IPS DF 19.7 (cell line): ENCODE data around the gene ACYP1.
"Not testable (repeated sequence)": the region's sequence is repeated elsewhere in the genome, so short reads cannot be mapped to it uniquely, and the experiment has no call there.

Source experiments
- DNase-seq: peaks from one replicate; pipeline ENCODE4 v3.0.0-alpha.2; 2013; ENCODE audit warnings: low read depth, low spot score

Gene ACYP1

DNA sequence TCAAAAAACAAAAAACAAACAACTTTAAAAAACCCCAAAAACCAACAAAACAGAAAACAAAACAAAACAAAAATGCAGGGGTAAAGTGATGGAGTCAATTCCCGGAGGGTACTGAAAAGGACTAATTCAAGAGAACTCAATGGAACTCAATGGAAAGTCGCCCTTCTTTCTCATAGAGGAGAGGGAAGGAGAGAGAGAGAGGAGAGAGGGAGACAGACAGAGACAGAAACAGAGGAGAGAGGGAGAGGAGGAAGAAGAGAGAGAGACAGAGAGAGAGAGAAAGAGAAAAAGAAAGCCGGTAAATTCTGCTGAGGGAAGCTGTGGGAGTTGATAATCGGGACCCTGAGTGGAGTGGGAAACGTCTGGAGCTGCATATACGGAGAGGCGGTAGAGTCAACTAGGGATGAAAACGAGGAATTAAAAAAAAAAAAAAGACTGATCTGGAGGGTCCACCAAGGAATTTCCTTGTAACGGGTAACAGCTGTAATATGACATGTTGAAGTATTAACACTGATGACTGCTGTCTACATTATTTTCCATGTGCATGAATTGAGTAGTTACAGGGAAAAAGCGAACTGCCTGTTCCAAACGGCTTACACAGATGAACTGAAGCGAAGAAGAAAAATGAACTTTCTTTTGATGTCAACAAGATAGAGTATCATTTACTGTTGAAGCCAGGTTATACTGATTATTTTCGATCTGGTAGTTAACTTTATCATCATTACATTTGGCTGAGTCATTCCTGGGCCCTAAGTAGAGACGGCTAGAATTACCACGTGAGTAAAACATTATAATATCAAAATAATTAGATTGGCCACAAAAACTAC is 4.7 kb upstream of the ACYP1 start:
- DNase-seq, result no peak

DNA sequence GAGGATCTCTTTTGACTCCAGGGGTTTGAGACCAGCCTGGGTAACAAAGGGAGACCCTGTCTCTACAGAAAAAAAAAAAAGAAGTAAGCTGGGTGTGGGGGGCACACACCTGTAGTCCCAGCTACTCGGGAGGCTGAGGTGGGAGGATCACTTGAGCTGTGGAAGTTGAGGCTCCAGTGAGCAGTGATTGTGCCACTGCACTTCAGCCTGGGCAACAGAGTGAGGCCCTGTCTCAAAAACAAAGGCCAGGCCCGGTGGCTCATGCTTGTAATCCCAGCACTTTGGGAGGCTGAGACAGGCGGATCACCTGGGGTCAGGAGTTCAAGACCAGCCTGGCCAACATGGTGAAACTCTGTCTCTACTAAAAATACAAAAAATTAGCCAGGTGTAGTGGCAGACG is 3.9 kb upstream of the ACYP1 start:
- DNase-seq, result not testable (repeated sequence)

DNA sequence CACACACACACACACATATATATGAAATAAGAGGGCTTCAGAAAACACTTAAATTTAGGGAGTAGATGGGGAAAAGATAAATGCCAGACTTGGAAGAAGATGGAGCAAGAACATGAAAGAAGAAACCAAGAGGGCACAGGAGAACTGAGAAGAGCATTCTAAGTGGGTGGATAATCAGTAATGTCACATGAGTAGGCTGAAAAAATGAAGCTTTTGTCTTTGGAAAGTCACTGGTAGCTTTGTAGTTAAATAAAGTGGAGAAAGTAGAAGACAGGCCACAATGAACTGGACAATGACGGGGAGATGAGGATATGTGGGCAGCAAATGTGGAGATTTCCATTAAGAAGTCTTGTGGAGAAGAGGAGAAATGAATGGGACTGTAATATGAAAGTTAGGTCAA is 3.4 kb upstream of the ACYP1 start:
- no peak for DNase-seq

DNA sequence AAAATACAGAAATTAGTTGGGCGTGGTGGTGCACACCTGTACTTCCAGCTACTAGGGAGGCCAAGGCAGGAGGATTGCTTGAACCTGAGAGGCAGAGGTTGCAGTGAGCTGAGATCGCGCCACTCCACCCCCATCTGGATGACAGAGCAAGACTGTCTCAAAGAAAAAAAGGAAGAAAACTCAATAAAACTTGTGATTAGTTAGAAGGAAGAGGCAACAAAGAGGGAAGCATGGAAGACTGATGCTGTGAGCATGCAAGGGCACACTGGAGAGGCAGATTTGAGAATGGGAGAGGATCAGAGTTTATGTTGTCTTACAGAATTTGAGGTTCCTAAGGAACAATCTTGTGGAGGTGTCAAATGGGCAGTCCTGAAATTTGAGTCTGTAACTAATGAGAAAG is 2.9 kb upstream of the ACYP1 start:
- DNase-seq, result no peak

DNA sequence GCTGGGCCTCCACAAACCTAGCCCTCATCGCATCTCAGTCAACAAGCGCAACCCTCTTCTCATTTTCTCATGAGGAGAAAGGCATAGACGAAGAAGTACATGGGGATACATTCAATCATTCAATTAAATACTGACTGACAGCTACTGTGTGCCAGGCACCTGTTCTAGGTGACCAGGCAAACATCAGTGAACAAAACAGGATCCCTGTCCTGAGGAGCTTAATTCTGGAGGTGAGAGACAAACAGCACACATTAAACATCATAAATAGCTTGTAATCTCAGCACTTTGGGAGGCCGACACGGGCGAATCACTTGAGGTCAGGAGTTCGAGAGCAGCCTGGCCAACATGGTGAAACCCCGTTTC is 362 bp upstream of the ACYP1 start:
- no peak for DNase-seq

DNA sequence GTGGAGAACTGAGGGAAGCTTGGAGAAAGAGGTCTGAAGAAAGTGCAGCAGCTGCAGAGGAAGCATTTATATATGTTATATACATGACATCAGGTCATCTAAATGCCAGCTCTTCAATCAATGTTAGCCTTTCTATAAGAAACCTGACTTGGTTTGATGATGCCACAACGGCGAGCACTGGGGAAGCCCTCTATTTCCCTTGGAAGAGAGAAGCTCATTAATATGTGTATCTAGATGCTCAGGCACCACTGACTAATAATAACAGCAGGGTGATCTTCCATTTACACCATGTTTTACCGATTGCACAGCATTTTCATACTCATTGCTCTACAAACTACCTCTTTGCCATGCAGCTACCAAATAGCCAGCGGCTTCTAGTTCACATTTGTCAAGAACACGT is 811 bp downstream of the ACYP1 start:
- DNase-seq, result no peak

DNA sequence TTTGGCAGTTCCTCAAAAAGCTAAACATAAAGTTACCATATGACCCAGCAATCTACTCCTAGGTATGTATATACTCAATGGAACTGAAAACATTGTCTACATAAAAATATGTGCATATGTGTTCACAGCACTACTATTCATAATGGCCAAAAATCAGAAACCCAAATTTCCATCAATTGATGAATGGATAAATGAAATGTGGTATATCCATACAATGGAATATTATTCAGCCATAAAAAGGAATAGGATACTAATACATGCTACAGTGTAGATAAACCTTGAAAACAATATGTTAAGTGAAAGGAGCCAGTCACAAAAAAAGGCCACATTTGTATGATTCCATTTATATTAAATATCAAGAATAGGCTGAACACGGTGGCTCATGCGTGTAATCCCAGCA is 3.4 kb downstream of the ACYP1 start:
- DNase-seq, result no peak

DNA sequence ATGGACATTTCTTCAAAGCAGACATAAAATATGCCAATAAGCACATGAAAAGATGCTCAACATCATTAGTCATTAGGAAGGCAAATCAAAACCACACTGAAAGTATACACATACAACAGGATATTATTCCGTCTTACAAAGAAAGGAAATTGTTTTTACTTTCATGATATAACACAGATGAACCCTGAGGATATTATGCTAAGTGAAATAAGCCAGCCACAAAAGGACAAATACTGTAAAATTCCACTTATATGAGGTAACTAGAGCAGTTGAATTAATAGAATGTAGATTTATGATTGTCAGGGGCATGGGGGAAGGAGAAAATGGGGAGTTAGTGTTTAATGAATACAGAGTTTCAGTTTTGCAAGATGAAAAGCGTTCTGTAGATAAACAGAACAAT is 4.2 kb downstream of the ACYP1 start:
- DNase-seq, result no peak

DNA sequence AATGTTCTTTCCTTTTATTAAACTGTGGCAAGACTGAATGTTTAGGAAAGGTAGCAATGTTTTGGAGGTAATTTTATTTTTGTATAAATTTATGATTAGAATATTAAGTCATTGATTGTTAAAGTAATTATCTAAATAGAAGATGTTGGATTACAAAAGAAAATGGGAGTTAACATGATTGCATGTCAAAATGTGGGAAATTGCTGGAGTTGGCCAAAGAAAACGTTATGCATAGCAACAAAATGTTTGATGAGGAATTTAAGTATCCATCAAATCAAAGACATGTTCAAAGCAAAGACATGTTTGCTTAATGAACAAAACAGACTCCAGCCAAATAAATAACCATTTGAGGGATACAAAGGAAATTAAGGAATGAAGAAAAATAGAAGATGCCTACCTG is 9.4 kb downstream of the ACYP1 start:
- DNase-seq, result no peak

DNA sequence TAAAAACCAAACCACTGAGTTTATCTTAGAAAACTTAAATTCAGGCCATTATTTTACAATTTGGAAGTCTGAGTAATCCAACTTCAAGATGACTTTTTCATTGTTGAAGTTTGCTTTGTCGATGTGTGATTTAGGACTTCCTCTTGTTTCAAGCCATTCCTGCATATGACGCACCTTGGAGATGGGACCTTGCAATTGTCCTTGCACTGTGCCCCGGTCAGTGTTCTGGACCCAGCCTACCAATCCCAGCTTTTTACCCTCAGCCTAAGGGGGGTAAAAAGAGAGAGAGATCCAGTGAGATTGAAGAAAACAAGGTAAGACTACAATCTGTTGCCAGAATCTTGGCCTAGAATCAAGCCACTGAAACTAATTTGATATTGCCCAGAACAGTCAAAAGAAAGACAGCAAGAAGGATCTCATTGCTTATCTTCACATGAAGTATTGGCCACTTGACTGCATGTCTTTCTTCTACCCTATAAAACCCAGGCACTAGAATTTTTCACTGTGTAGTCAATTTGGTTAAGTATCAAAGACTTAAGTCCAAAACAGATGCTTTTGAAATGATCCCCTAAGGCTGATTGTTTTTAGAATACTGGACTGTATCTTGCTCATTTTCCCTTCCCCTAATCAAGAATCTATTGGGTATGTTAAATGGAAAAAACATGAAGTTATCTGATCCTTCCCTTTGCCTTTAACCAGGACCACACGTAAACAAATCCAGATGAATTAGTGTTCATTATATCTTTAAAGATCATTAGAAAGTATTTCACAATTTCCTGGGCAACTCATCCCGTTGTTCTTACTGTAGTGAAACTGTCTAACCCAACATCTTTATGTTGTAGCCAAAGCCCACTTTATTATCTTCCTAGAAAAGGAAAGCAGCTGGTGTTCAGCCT is 10.2 kb downstream of the ACYP1 start:
- DNase-seq, result no peak

DNA sequence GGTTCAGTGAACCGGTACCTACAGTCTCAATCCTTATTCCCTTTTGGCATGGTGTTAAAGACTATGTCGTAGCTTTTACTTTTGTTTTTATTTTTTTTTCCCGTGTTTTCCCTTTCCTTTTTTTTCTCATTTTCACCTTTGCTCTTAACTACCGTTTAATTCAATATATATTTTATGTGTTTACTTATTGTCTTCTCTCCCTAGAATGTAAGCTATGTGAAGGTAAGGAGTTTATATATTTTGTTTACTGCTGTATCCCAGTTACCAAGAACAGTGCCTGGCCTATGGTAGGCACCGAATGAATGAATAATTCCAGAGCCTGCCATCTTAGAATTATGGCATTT is 12.3 kb downstream of the ACYP1 start:
- DNase-seq, result no peak

DNA sequence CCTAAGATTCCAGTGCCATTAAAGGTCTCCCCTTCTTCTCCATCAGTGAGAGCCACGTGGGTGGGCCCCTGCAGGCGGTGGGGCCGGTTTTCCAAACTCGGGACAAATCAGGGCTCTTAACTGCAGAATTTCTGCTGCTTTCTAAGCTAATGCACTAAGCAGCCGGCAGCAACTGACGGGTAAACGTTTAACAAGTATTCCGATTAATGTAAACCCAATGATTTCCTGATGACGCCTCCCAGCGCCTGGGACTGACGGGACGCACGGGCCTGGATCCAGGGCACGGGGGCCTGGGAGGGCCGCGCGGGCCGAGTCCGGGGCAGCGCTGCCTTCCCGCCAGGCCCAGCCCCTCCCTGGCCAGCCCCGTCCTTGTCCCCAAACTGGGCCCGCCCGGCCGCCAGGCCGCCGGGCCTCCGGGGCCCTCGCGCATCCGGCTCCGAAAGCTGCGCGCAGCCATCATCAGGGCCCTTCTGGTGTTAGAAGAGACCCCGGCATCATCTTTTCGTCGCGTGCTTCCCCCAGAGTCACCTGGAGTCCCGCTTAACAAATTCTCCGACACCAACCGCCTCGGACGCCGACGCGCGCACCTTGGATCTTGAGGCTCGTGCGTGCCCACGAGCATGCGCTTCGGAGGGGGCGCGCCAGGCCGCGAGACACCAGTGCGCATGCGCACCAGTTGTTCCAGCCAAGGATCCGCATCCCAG is 12.8 kb downstream of the ACYP1 start, which contains the start of gene MLH3:
Gene MLH3 (minus strand): TSS at position 616 of the 704 bp plus-strand sequence. CDS start 1,812 bp downstream, outside the sequence.
- DNase-seq, result peak; percentile 77

DNA sequence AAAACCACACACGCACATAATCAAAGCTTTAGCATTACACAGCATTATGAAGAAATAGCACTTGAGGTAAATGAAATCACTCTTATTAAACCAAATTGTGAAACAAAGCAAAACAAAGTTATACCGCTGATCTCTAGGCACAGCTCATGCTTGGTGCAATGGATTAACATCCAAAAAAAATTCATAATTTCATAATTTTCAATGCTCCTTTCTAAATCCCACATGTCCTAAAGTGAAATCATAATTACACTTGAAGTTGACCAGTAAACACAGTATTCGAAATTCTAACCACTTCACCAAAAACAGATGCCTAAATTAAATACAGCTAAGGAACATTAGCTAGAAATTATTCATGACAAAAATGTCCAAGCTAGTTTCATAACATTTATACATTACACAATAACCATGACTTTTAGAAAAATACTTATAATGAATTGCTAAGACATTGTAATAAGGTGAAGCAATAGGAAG is 14.1 kb downstream of the ACYP1 start:
- DNase-seq, result no peak

DNA sequence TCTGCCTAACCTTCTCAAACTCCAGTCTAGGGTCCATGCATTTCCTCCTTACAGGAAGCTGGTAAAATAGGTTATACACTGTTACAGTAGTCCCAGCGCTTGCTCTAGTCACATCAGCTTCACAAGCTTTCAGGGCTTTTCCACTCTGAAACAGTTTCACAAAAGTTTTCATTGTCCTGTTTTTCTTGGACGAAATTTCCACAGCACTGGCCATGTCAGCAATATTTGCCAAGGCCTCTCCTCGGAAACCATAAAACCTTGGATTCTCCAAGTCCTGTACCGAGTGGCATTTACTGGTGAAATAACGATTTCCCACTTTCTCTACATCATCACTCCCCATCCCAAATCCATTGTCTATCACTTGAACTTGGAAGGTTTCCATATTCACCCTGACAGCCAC is 14.7 kb downstream of the ACYP1 start:
- no peak for DNase-seq

DNA sequence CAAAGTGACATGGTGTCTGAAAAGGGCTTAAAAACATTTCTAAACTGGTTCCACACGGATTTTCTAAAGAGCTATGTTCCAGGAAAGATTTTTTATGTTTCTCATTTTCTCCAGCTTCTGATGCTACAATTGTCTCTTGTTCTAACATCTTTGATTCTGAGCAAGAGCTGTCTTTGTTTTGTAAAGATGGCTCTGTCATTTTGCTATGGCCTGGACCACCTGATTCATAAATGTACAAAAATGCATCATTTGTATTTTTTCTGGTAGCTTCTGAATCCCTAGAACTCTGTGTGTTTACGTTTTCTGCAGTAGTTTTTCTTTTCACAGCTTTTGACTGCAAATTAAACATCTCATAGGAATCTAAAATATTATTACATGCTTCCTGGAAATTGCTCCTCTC is 15.7 kb downstream of the ACYP1 start:
- DNase-seq, result no peak

DNA sequence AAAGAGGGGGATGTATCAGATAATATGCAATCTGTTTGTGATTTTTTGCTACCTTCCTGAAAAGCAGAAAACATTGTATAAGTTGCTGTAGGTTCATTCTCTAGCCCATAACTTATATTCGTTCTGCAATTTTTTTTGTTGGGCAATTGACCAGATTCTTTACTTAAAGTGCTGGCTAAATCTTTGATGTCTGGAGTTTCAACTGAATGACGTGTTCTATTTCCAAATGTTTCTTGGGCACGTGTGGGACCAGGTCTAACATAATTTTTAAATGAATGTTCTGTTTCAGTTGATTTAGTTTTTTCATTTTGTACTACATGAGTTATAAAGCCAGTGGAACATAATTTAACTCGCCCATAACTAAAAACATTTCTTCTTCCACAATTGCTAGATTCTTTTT is 16.3 kb downstream of the ACYP1 start:
- no peak for DNase-seq

DNA sequence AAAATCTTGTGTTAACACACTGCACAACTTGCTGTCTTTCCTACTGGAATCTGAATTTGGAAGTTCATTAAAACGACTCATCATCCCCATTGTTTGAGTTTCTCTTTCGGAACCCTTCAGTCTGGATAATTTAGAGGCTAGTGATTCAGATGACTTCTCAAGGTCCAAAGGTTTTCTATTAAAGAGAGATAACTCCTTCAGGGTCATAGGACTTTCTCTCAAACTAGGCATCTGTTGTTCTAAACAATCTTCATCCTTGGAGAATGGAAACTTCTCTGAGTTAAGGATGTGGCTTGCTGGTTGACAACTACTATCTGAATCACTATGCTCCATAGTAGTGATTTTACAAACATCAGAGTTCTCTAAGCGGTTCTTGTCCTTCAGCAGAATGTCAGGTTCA is 16.9 kb downstream of the ACYP1 start:
- no peak for DNase-seq

DNA sequence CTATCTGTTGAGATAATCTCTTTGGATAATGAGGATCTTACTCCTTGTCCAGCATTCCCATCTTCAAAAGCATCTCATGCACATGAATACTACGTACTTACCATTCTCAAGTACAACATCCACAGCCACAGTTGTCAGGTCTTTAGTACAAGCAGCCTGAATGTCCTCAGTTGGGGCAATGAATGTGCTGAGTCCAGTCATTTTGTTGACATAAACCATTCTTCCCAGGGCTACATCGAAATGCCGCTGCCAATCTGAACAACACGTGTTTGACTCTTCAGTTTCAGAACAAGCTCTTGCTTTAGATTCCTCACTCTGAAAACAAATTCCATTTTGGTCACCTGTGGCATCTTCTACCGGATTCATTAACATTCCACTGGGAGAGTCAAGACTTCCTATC is 17.5 kb downstream of the ACYP1 start:
- DNase-seq, result no peak

DNA sequence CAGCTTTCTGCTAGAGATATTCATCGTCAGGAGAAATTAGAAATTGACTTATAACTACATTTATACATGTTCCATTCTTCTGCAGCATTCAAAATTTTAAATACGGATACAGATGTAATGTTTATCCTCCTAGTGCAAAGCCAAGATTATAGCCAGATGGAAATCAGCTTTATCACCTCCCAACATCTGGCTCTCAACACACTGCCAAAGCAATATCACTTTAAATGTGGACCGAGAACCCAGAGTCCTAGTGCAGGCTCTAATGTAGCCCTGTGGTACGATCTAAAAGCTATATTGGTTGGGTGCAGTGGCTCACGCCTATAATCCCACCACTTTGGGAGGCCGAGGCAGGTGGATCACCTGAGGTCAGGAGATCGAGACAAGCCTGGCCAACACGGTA is 19.1 kb downstream of the ACYP1 start:
- DNase-seq, result no peak

DNA sequence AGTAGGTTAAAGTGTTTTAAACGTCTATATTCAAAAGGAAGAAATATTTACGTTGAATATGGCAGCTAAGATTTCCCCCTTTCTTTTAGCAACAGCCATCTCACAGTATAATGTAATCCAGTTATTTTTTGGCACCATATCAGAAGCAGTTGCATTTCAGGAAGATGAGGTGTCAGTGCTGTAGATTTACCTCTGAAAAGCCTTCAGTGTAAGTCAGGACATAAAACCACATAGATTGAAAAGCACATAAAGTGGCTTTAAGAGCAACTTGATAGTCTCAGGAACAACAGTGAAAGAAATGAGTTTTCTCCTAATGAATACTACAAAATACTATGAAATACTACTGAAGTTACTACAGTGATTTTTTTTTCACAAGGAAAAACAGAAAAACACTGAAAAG is 19.5 kb downstream of the ACYP1 start:
- DNase-seq, result no peak

DNA sequence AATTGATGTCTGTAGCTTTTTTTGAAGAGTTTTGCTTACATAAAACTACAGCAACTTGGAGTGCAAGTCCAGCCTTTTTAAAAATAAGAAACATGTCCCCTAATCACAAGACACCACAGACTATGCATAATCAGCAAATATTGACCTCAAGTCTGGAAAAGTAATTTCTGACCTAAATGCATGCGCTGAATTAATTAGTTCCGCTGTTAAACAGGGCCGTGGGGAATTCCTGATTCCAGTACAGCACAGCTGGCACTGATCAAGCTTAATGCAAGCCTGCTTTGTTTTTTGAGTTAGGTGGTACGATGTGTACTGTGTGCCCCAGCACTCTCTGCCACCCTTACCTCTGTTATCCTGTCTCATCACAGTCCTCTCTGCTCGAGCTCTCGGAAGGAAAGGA is 21.8 kb downstream of the ACYP1 start:
- DNase-seq, result no peak

DNA sequence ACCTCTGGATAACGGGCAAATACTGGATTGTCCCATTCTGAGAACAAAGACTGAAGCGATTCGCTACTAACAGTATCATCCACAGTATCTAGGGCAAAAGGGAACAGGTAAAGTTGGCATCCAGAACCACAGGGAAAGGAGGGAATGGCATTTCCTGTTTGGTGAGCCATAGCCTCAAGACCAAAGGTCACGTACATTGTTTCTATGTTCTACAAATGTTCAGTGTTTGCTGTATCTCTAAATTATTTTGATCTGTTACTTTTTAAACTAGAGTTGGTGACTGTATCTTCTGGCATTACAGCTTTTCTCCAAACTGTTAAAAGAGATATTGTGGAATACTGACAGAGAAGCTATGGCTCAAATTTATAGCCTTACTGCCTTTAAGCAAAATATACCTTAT is 22.2 kb downstream of the ACYP1 start:
- DNase-seq, result no peak
